NCI-H187 treated with DMSO at 0.1 percent for 48 hours (cell line): ENCODE results near the gene HIBCH.
"Not testable (repeated sequence)": the region's sequence is repeated elsewhere in the genome, so short reads cannot be mapped to it uniquely, and the experiment has no call there.

Source experiments
- DNase-seq: peaks from one replicate; lab custom pipeline; 2025; lab: John Stamatoyannopoulos, UW

The HIBCH gene

DNA sequence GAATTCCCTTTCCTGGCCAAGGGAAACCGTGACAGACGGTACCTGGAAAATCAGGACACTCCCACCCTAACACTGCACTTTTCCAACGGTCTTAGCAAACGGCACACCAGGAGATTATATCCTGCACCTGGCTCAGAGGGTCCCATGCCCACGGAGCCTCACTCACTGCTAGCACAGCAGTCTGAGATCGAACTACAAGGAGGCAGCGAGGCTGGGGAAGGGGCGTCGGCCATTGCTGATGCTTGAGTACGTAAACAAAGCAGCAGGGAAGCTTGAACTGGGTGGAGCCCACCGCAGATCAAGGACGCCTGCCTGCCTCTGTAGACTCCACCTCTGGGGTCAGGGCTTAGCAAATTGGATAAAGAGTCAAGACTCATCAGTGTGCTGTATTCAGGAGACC, 95.6 kb downstream of the HIBCH start:
- not testable (repeated sequence) for DNase-seq

DNA sequence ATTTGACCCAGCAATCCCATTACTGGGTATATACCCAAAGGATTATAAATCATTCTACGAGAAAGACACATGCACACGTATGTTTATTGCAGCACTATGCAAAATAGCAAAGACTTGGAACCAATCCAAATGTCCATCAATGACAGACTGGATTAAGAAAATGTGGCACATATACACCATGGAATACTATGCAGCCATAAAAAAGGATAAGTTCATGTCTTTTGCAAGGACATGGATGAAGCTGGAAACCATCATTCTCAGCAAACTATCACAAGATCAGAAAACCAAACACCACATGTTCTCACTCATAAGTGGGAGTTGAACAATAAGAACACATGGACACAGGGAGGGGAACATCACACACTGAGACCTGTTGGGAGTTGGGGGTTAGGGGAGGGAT, 96.9 kb downstream of the HIBCH start:
- not testable (repeated sequence) for DNase-seq

DNA sequence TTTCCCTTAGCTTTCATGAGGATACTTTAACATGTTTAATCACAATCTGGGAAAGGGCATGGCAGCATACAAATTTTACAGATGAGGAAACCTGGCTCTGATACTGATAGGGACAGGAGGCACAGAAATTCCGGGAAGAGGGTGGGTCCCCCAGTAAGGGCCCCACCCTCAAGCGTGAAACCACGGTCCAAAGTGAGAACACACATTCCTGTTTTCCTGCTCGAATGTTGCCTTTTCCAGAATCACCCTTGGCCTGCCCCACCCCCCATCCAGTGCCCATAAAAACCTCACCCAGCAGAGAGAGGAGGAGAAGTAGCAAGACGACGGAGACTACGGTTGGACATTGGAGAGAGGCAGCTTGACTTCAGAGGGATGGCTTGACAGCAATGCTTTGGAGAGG, 98.2 kb downstream of the HIBCH start:
- no peak for DNase-seq

DNA sequence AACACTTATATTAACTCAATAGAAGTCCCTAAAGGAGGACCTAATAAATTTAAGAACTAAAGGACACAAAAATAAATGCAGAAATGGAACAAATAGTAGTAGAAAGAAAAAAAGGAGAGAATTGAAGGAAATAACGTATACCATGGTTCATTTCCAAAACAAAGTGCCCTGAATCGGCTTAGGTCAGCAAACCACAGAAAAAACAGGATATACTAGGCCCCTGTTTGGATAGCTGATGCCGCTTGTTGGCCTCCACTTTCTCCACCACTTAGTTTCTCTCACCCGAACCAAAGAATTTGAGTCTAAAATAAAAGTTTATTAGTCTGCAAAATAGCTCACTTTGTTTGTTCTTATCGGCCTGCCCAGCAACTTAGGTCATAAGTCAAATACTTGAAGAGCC, 100.4 kb downstream of the HIBCH start:
- DNase-seq: no peak

- no peak for DNase-seq
Observed at GRCh38 chr2:190217616-190218015, 102.0 kb downstream of the HIBCH start.

- peak; percentile 16 for DNase-seq
Observed at GRCh38 chr2:190216829-190217228, 102.8 kb downstream of the HIBCH start.

DNA sequence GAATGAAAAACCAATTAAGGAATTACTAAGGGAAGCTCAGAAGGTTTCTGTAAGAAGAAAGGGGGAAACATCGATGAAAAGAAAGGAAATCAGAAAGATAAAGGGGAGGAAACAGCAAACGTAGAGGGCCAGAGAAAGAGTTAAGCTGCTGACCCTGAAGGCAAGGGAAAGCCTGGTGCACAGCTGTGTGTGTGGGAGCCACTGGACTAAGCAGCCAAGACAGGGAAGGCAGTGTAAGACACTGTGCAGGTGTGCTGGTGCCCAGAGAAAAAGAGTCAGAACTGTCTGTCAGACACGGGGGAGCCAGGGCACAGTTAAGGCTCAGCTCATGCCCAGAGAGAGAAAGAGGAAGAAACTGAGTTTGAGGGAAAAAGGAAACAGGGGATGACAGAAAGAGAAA, 104.0 kb downstream of the HIBCH start:
- DNase-seq: no peak

DNA sequence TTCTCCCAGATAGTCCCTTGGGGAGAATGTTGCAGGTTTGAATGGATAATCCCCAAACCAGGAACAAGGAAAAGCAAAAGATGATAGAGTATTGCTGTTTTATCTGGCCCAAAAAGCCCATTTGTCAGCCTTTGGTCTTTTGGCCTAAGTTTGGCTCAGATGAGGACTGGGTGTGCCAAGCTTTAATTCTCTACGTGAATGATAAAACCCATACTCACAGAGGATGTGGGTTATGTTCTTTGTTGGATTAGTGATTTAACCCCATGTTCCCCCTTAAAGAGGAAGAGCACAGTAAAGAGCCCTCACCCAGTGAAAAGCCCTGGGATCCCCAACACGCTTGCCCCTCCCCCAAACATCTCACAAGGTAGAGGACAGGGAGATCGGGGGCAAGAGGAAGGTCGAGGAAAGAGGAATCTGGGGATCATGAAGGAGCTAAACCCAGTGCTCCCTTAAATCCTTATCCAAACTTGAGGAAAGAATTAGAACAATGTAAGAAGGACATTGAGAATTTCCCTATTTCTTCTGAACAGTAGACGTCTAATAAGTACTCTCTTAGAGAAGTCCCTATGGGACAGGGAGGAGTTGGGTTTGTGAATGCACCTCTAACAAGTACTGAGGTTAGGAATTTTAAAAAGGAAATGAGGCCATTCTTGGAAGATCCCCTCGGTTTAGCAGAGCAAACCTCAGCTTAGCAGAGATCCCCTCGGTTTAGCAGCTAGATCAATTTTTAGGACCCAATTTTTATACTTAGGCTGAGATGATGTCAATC, 105.0 kb downstream of the HIBCH start:
- DNase-seq: no peak

DNA sequence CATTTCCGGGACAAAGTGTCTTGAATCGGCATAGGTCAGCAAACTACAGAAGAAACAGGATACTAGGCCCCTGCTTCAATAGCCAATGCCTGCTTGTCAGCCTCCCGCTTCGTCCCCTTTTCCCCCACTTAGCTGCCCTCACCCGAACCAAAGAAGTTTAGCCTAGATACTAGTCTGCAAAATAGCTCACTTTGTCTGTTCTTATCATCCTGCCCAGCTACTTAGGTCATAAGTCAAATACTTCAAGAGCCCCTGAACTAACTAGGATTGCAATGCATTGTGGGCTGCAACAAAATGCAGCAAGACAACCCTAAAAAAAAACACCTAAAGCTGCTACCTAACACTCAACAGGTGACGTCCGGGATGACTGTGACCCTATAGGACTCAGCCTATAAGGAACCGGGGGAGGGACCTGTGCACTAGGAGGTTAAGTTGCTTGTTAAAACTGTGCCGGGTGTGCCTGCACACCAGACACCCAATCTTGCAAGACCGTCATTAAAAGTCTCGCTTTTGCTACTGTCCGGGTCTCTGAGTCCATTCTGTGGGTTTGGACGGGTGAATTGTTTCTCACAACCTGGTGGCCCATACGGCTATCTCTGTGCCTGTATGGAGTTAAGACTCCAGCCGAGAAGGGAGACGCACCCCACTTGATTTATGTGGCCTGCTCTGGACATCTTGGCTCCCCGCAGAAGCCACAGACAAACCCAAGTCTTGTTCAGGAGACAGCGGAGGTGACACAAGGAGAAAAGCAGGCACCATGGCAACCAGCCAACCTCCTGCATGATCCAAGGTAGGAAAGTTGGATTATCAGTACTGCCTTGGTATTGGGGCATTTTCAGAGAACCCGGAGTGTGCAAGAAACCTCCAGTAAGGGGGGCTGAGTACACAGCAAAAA, 105.9 kb downstream of the HIBCH start:
- no peak for DNase-seq

DNA sequence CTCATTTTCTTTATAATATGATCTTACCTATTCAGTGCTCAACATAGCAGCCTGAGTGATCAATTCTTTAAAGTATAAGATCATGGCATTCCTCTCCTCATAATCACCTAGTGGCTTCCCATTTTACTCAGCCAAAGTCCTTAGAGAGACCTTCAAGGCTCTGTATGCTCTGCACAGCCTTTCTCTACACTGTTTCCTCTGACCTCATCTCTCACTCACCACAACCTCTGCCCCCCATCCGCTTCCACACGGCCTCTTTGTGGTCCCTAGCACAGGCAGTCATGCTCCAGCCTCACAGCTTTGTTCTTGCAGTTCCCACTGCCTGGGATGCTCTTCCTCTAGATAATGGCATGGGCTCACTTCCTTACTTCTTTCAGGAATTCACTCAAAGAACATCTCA, 109.2 kb downstream of the HIBCH start:
- no peak for DNase-seq

GRCh38 chr2:190209559-190209958, 110.1 kb downstream of the HIBCH start:
- no peak for DNase-seq

- DNase-seq: no peak
Observed at GRCh38 chr2:190207930-190208329, 111.7 kb downstream of the HIBCH start.

DNA sequence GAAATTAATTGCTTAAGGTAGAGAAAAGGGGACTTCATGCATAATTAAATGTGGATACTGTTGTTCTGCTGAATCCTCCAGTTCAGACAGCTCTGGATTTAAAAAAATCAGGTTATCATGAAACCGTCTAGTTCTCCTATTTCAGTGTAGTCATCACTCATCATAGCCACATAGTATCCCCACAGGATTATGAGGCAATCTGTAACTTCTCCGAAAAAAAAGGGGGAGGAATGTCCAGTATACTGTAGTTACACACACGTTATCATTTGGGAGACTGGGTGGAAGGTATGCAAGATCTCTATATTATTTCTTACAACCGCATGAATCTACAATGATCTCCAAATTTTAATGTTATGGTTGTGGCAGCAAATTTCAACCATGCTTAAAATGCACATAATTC, 114.0 kb downstream of the HIBCH start:
- DNase-seq: no peak

DNA sequence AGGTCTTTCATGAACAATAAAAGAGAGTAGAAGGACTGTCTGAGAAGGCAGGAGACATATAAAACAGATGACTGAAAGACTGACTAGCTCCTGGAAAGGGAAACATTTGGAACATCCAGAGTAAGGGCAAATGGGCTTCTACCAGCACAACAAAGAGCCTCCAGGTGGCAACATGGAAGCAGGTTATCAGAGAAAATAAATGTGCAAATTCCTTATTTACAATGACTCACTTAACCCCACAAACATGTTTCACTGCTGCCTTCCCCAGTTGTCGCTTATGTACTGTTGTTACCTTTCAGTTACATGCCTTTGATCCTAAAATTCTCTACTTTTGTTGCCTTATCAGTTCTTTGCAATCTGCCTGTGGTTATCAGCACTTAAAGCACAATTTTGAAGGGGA, 117.0 kb downstream of the HIBCH start:
- DNase-seq: no peak

- no peak for DNase-seq
Observed at GRCh38 chr2:190202018-190202417, 117.6 kb downstream of the HIBCH start.

DNA sequence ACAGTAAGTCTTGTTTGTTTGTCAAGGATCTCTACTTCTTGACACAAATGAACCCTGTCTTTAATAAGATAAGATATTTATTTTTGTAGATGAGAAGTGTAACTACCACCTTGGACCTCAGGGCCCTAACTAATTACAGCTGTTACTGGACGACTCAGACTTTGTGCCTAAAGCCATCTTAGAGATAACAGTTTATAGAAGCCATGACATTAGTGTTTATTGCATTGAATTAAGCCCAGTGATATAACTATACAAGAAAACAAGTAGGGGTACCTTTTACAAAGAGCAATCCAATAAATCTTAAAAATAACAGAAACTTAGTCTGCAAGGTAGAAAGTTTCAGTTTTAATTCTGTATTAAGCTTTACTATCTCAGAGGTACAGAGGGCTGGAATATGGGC, 119.0 kb downstream of the HIBCH start:
- DNase-seq: no peak

- DNase-seq: no peak
Observed at GRCh38 chr2:190199530-190199929, 120.1 kb downstream of the HIBCH start.

DNA sequence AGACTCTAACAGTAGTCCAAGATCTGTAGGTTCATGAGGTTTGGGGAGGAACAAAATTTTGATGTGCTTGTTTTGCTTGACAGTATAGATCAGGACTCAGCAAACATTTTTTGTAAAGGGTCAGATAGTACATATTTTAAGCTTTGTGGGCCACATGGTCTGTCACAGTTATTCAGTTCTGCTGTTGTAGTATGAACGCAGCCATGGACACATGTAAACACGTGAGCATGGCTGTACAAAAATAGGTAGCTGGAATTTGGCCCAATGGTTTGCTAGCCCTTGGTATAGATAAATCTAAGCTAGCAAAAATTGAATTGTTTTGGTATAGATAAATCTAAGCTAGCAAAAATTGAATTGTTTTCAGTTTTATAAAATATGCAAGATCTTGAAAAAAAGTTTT, 120.5 kb downstream of the HIBCH start:
- no peak for DNase-seq

DNA sequence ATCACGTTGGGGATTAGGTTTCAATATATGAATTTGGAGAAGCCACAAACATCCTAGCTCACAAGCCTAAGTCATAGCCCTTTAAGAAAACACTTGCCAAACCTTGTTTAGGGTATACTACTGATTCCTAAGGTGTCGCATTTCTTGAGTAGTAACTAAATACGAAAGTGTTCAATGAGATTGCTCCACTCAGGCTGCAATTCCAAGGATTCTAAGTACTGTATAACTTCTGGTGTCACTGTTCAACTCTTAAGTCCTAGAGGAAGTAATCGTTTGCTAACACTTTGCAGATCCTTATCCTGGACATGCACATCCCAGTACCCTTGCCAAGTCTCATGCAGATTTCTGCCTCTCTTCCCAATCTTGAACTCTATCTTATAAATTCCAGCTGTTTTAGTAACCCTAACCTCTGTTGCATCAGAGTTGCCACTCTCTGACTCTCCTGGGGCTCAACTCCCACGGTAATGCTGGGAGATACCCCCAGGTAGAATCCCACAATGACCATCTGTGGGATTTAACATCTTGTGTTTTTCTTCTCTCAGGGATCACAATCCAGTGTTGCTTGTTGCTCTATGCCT, 122.4 kb downstream of the HIBCH start:
- no peak for DNase-seq

DNA sequence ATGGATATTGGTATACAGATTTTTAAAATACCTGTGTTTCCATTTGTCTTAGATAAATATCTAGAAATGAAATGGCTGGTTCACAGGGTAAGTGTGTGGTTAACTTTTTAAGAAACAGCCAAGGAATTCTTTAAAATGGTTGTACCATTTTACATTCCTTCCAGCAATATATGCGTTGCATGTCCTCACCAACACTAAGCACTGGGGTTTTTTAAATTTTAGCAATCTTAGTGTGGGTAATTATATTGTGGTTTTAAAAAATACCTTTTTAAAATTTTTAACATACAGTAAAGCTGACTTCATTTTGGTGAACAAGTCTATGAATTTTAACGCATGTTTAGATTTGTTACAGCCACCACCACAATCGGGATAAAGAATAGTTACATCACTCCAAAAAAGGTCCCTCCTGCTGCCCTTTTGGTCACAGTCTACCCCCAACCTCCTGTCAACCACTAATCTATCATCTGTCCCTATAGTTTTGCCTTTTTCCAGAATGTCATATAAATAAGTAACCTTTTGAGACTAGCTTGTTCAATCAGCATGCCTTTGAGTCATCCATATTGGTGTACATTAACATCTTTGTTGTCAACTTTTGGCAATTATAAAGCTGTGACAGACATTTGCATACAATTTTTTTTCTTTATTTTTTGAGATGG, 129.0 kb downstream of the HIBCH start:
- no peak for DNase-seq

- no peak for DNase-seq
Observed at GRCh38 chr2:190188289-190188688, 131.3 kb downstream of the HIBCH start.

- DNase-seq: no peak
Observed at GRCh38 chr2:190186238-190186637, 133.4 kb downstream of the HIBCH start.
